HG03045 (cell line): Measurements from ENCODE around the gene IL9R.
A peak's percentile ranks its signal among the peaks of the same experiment; 100 is the strongest.
"Not testable (repeated sequence)": the region's sequence is repeated elsewhere in the genome, so short reads cannot be mapped to it uniquely, and the experiment has no call there.

Experiments
- ATAC-seq: cut with Tn5 transposase; IDR thresholded peaks from one replicate; pipeline ENCODE4 v1.9.1; 2021; ENCODE audit warnings: mild to moderate bottlenecking, moderate library complexity; ENCODE audit not compliant: unreplicated experiment

The IL9R gene, protein sequence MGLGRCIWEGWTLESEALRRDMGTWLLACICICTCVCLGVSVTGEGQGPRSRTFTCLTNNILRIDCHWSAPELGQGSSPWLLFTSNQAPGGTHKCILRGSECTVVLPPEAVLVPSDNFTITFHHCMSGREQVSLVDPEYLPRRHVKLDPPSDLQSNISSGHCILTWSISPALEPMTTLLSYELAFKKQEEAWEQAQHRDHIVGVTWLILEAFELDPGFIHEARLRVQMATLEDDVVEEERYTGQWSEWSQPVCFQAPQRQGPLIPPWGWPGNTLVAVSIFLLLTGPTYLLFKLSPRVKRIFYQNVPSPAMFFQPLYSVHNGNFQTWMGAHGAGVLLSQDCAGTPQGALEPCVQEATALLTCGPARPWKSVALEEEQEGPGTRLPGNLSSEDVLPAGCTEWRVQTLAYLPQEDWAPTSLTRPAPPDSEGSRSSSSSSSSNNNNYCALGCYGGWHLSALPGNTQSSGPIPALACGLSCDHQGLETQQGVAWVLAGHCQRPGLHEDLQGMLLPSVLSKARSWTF

GRCh38 chrX:155997436-155997835 lies at the start of gene IL9R:
Gene IL9R (plus strand): TSS chrX:155997696. CDS start chrX:155997760, 64 bp downstream.
- ATAC-seq: peak; percentile 76

DNA sequence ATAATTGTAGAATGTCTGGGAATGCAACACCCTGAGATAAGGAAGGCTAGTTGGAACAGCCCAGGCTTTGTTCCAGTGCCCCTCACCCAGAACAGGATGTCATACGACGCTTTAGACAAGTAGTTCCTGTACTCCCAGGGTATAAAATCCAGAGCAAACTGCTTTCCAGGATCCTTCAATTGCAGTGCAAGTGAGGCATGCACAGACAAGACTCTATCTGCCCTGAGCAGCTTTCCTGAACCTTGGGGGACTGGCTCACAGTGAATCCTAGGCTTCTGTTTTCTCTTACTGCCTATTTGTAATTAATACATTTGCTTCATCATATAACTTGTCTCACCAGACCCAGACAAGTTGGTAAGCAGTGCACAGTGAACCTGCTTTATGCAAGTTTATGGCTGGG lies 48.4 kb upstream of the IL9R start:
- no peak for ATAC-seq

GRCh38 chrX:155951237-155951789 lies 46.2 kb upstream of the IL9R start:
- no peak for ATAC-seq

GRCh38 chrX:155953055-155953454 lies 44.4 kb upstream of the IL9R start:
- ATAC-seq: no peak

DNA sequence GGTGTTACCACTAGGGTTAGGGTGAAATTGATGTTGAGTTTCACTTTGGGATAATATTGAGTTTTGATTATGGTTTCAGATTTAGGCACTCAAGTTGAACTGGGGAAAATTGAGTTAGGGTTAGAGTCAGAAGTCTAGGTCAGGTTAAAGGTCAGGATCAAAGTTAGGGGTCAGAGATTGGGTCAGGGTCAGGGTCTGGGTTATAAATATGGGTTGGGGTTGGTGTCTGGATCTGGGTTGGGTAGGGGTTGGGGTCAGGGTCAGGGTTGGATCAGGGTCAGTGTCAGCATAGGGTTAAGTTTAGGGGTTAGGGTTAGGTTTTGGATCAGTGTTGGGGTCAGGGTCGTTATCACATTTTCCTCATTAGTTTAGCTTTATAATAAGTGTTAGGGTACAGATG lies 42.7 kb upstream of the IL9R start:
- no peak for ATAC-seq

GRCh38 chrX:155956099-155956498 lies 41.4 kb upstream of the IL9R start:
- no peak for ATAC-seq

DNA sequence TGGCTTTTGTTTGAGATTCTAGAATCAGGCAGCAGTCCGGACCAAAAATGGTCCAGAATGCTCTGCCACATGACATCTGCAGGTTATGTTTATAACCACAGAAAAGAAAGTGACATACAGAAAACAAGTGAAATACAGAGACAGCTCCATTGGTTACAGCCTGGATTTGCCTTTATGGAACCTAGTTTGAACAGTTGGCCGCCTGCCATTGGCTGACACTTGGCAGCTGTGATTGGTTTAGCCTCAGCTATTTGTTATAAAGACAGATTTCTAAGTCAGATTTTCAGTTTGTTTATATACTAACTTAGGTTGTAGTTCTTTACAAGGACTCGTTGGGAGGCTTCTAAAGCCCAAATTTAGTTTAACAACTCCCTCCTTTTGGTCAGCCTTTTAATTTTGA lies 40.8 kb upstream of the IL9R start:
- ATAC-seq: no peak

DNA sequence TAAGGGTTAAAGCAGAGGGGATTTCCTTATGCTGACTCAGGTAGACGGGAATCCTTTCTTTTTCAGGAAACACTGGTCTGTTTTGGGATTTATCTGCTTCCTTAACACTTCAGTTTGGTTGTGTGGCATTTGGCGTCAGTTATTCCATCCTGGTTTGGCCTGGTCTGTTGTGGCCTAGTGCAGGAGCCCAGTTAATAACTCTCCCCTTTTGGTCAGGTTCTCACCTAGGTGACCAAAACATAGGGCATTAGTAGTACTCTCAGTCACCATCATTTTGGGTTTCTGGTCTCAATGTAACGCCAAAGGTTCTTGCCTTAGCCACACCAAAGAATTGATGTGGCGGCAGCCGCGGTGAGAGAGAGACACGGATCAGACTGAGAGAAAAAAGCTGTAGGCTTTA lies 39.7 kb upstream of the IL9R start:
- ATAC-seq: no peak

DNA sequence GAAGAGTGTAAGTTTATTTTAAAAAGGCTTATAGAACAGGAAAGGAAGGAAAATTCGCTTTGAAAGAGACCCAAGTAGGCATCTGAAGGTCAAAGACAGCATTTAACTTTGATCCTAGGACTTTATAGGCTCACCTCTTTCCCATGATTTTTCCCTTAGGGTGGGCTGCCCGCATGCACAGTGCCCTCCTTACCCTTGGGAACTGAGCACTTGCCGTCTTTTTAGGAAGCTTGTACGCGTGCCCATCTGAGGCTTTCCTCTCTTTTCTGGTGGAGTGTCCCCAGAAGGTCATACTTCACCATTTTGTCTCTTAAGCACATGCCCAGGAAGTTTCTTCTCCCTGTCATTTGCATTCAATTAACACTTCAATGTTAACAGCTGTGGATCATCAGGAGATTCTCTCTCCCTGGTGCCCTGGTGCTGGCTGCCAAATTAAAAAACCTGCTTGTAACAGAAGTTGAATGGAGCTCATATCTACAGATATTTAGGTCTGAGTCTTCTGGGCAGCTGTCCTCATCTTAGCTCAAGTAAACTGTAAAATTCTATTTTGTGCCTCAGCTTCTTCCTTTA lies 38.4 kb upstream of the IL9R start:
- ATAC-seq: no peak

GRCh38 chrX:155962906-155963305 lies 34.6 kb upstream of the IL9R start:
- no peak for ATAC-seq

GRCh38 chrX:155966876-155967275 lies 30.6 kb upstream of the IL9R start:
- ATAC-seq: no peak

GRCh38 chrX:155967653-155968325 lies 29.7 kb upstream of the IL9R start:
- ATAC-seq: no peak

- ATAC-seq: no peak
Observed at GRCh38 chrX:155968326-155968661, 29.2 kb upstream of the IL9R start.

DNA sequence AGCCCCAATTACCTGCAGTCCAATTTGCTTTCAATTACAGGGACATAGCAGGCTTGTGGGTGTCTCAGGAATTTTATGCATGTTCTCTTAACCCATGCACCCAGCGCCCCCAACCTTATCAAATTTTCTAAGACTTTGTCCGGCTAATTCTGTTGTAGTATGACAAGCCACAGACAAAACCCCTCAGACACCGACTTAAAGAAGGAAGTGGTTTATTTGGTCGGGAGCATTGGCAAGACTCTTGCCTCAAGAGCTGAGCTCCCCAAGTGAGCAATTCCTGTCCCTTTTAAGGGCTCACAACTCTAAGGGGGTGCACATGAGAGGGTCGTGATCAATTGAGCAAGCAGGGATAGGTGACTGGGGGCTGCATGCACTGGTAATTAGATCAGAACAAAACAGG lies 28.7 kb upstream of the IL9R start:
- ATAC-seq: no peak

DNA sequence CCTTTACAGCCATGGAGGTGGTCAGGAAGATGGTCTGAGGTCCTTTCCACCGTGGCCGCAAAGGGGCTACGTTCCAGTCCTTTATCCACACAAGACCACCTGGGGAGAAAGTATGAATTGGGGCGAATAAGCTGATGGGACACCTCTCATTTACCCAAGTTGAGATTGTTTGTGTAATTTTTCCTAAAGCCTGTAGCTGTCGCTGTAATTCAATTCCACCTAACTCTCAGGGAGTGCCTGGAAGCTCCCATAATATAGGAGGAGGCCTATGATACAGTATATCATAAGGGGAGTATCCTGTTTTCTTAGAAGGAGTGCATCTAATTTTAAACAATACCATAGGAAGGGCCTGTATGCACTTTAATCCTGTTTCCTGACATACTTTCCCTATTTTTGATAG lies 25.8 kb upstream of the IL9R start:
- not testable (repeated sequence) for ATAC-seq

DNA sequence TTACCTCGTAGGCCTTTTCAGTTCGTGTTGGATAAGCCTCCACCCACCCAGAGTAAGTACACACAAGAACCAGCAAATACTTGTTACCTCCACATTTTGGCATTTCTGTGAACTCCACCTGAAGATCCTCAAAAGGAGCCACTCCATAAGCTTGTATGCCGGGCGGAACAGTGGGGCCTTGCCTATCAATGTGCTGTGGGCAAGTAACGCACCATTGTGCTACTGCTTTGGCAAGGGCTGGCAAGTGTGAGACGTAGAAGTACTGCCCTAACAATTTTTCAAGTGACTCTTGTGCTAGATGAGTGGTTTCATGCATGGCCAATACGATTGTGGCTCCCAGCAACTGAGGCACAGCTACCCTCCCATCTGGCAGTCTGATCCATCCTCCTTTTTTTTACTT lies 25.3 kb upstream of the IL9R start:
- ATAC-seq: not testable (repeated sequence)

- ATAC-seq: no peak
Observed at GRCh38 chrX:155983326-155983725, 14.2 kb upstream of the IL9R start.

GRCh38 chrX:155985208-155985607 lies 12.3 kb upstream of the IL9R start:
- no peak for ATAC-seq

DNA sequence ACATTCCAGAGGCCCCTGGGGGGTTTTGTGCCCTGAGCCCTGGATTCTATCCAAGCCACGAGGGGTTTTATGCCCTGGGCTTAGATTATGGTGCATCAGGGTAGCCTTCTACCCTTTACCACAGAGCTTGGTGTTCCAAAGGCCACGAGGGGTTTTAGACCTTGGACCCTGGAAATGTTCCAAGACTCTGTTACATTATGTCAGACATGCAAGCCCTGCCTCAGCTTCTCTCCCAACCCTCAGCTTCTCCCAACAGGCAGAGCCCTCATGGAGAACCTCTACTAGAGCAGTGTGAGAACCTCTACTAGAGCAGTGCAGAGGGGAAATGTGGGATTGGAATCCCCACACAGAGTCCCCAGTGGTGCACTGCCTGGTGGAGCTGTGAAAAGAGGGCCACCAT lies 10.5 kb upstream of the IL9R start:
- not testable (repeated sequence) for ATAC-seq

GRCh38 chrX:155988859-155989258 lies 8.6 kb upstream of the IL9R start:
- ATAC-seq: no peak

DNA sequence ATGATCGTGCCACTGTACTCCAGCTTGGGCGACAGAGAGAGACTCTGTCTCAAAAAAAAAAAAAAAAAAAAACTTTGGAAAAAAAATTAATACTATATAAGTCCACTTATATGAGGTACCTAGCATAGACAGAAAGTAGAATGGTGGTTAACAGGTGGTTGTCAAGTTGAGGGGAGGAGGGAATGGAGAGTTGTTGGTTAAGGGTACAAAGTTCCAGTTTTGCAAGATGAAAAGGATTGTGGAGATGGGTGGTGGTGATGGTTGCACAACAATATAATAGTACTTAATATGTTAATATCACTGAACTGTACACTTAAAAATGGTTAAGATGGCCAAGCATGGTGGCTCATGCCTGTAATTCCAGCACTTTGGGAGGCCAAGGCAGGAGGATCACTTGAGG lies 4.1 kb upstream of the IL9R start:
- ATAC-seq: no peak
